GM18909 (cell line): ENCODE data around the gene PLCL1.

Source experiments
- ATAC-seq: cut with Tn5 transposase; IDR thresholded peaks from one replicate; pipeline ENCODE4 v1.9.1; 2021; ENCODE audit warnings: mild to moderate bottlenecking; ENCODE audit not compliant: unreplicated experiment, poor library complexity

The PLCL1 gene

DNA sequence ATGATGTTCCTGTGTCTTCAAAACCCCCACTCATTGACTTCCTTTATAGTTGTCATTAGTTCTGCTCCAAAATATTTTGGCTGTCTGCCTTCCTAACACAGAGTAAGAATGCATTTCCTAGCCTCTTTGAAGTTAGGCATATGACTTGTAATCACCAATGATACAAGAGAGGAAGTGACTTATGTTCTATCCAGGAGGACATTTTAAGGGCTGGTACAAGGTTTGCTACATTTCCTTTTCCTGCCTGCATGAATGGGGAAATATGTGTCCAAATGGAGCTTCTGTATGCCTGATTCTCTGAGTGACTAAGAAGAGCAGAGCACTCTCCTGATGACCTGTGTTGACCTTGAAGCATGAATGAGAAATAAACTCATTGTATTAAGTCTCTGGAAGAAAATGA, 115.1 kb downstream of the PLCL1 start:
- ATAC-seq, result no peak

DNA sequence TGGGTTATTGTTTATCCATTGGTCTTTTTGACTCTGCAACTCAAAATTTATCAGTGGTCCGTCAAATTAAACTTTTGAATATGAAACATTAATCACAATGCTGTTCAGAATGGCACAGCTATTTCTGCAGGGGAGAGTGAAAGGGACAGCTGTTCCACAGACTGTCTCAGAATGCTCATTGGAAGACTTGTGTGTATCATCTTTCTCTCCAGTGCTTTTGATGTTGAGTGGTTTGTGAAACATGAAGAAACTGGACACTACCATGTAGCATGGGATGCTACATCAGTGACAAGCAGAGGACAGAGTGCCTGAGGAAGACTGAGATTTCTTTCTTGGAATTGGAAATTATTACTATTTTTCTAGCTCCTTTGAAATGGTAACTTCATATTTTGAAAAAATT, 115.7 kb downstream of the PLCL1 start:
- ATAC-seq, result no peak

DNA sequence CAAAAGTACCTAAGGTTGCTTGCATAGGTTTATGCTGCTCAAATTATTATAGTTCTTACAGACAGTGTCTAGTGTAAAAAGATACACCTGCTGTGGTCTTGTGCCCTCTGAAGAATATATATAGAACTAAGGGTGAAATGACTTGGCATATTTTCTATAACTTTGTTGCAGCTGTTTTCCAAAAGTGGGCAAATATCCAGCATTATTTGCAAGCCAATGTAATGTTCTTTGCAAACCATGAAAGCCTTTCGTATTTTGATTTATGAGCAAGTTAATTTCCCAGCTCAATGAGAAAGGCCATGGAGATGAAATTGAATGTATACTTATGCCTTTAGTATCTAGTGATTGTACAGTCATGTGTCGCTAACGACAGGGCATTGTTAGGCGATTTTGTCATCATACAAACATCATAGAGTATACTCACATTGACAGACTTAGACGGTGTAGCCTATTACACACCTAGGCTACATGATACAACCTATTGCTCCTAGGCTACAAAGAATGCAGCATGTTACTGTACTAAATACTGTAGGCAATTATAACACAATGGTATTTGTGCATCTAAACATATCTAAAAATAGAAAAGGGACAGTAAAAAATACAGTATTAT, 116.3 kb downstream of the PLCL1 start:
- no peak for ATAC-seq

DNA sequence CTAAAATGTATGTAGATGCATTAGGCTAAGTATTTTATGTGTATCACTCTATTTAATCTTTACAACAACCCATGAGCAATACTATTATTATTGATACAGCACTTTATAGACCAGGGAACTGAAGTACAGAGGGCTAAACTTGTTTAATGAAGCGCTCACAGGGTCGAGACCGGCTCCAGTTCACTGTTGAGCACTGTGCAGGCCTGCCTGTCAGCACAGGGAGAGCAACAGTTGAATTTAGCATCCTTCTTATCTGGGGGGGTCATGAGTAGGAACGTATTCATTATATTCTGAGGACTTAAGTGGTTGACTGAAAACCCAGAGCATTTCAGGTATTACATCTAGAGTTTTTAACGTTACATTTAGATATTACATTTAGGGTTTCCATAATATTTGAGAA, 120.1 kb downstream of the PLCL1 start:
- ATAC-seq, result no peak

DNA sequence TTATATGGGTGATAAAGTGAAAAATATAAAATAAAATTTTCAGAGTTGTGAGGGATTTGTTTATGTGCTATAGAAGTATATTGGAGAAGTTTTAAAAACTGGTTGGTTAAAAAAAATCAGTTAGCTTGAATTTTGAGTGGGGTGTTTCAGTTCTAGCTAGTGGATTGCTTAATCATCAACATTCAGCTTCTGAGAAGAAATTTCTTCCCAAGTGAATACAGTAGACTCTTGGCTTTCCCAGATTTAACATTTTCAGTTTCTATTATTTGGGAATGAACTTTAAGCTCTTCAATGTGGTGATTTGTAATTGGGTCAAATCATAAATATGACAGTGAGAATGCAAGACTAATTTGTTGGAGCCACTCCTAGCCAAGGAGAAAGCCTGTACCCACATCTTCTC, 120.8 kb downstream of the PLCL1 start:
- no peak for ATAC-seq

DNA sequence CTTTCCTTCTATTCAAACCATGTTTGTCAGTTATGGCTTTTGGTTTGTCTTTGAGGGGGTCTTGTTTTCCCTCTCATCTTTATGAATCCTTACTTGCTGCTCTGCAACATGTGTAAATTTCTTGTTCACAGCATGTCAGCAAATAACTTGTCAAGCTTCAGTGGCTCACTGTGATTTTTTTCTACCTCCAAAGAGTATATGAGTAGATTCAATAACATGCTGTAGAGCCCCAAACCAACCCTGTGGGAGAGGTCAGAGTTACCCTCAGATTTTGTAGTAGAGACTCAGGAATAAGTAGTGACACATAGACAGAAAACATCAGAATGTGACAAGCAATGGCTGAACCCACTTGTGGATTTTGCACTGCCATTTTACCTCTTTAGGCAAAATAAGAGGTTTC, 121.6 kb downstream of the PLCL1 start:
- no peak for ATAC-seq

DNA sequence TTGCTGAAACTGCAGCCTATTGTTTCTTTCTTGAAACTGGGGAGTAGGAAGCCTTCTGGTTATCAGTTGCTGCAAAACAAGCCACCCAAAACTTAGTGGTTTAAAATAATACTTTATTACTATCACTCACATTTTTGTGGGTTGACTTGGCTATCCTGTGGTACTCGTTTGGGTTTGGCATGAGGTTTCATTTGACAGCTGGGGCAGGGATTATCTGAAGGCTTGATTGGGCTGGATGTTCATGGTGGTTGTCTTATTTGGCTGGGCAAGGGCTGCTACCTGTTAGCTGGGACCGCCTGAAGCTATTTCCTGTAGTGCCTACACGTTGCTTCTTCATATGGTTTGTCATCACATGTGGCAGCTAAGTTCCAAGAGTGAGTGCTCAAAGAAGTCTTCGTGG, 122.3 kb downstream of the PLCL1 start:
- ATAC-seq, result no peak

DNA sequence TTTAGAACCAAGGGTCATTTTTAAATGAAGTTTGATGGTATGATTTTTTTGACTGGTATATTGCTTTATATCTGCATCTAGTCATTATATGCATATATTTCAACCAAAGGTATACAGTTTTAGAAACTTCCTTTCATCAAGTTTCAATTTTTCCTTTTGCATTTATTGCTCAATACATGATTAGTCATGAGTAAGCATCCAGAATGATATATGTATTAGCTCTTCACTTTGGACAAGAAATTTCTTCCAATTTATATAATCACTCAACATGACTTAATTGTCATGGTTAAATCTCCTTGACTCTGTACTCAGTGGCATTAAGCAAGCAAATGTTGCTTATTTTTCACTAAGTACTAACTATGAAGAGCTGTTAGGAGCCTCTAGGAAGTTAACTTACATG, 123.6 kb downstream of the PLCL1 start:
- ATAC-seq, result no peak

DNA sequence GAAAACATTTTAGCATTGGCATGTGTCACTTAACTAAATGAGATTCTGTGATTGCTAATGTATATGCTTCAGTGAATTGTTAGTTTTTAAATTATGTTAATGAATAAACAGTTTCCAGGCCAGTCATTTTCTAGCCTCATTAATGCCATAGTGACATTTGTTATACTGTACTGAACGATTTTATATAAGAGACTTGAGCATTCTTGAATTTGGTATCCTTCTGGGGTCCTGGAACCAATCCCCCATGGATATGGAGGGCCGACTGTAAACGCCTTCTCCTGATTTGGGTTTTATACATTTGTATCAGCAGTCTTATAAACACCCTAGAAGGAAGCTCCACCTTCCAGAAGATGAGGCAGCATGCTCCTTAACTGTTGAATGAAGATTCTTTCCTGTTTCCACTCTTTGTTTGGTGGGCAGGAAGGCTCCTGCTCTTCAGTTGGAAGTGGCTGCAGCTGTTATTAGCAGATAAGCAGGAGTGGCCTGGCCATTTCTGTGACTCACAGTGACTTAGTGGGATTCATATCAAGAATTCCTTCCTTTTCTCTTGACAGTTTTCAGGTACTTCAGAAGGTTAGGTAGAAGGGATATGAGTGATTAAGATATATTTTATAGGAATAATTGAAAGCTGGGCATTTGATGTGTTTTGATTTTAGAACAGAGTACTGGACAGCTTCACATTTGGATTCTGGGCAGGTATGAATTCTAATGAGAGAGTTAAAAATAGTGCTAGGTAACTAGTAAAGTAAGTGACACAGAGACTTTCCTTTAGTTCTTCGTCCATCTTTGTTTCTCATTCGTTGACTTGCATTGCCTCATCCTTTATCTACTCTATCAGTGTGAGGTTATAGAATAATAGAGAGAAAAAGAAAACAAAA, 124.9 kb downstream of the PLCL1 start:
- no peak for ATAC-seq

DNA sequence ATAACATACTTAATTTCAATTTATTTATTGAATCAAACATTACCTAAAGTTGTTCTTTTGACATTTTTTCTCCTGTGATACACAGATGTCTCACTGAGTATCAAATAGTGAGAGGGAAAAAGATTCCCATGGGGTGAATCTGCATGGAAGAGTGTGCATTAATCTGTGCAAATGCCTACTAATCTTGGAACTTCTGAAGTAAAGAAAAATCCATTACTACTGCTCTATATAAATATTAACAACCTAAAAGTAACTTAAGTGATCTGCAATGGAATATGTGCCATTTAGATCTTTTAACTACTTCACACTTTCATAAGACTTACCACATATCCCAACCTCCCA, 125.5 kb downstream of the PLCL1 start:
- no peak for ATAC-seq

DNA sequence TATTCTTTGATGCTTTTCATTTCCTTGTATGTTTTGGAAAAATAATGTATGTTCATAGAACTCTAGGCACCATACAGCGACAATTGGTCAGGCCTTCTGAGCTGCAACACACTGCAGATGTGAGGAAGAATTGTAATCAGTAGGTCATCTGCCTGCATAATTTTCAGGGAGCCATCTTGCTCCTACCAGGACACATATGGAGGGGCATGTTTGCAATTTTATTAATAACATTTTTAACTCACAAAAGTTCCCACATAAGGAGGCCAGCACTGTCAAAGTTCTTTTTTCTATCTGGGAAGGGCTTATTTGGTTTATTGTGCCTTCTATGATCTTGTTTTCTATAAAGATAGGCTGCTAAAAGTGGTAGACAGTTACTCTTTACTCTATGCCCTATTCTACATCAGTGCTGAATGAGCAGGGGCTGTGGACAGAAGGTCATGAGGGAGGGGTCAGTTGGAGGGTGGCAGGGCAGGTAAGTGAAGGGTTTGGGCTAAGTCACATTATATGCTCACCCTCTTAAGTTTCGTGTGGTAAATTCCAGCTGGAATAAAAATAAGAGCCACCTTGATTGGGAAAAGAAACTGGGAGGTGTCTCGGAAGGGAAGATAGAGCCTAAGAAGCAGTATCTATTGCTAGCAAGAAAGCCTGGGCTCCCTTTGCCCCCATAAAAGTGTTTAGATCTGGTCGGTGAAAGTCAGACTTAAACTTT, 126.3 kb downstream of the PLCL1 start:
- ATAC-seq, result no peak

DNA sequence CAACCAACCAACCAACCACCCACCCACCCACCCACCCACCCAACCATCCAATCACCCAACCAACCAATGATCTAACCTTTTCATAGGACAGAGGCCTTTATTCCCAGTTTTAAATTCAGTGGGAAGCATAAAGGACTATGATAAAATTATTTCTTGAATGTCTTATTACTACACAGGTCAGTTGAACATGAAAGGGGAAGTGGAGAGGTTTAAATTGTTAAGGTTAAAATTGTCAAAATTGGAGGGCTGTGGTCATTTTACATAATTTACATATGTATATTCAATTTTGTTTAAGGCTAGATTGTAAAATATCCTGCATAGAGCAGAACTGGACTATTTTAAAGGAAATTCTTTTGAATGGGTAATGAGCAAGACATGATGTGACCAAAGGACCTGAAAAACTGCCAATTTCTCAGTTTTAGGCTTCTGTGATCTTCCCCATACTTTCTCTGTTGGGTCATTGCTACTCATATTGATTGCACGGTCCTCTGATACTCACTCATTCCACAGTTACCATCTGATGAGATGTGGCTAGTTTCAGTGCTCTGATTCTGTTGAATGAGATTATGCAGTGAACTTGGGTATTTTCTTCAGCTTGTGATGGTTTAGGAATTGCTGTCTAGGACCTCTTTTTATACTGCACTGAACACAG, 127.4 kb downstream of the PLCL1 start:
- ATAC-seq, result no peak

DNA sequence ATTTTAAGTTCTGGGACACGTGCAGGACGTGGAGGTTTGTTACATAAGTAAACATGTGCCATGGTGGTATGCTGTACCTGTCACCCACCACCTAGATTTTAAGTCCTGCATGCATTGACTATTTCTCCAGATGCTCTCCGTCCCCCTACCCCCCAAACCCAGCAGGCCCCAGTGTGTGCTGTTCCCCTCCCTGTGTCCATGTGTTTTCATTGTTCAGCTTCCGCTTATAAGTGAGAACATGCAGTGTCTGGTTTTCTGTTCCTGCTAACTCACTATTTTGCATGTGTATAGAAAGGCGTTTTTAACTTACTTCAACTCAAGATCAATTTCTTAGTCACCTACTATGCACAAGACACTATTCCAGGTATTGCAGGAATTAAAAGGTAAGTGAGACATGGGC, 128.0 kb downstream of the PLCL1 start:
- no peak for ATAC-seq

DNA sequence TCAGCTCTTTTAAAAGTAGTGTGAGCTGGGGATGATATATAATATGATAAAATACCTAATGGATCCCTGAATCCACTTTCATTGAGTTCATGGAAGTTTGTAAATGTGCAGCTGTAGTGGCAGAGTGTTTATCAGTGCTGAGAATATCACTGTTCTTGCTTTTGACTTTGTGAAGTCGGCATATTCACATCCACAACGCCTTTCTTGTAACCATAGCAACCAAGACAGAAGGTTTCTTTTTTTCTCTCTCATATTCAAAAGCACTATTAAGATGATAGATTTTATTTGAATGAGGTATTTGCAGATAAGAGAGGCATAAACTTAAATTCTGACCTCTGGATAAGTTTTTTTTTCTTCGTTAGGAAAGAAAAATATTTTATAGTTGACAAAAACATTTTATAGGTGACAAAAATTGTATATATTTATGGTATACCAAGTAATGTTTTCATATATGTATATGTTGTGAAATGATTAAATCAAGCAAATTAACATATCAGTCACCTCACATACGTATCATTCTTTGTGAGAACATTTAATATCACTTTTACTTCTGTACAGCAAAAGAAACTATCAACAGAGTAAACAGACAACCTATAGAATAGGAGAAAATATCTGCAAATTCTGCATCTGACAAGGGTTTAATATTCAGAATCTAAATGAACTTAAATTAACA, 130.0 kb downstream of the PLCL1 start:
- ATAC-seq, result no peak

DNA sequence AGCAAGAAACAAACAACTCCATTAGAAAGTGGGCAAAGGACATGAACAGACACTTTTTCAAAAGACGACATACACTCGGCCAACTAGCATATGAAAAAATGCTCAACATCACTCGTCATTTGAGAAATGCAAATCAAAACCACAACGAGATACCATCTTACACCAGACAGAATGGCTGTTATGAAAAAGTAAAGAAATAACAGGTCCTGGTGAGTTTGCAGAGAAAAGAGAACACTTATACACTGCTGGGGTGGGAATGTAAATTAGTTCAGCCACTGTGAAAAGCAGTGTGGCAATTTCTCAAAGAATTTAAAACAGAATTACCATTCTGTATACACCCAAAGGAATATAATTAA, 130.5 kb downstream of the PLCL1 start:
- no peak for ATAC-seq

DNA sequence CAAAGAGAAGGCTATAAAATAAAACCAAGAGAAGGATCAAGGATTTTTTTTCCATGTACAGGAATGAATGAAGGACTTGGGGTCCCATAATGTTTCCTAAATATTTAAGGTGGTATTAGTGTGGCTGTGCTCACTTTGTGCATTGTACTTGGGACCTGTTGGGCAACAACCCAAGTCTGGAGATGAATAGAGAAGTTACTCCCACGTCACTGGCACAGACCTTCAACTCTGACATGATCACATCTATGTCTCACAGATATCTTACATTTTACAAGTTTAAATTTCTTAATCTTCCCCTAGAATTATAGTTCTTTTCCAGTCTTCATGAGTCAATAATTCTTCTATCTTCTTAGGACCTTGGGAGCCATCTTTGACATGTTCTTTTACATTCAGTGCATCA, 133.4 kb downstream of the PLCL1 start:
- ATAC-seq, result no peak

DNA sequence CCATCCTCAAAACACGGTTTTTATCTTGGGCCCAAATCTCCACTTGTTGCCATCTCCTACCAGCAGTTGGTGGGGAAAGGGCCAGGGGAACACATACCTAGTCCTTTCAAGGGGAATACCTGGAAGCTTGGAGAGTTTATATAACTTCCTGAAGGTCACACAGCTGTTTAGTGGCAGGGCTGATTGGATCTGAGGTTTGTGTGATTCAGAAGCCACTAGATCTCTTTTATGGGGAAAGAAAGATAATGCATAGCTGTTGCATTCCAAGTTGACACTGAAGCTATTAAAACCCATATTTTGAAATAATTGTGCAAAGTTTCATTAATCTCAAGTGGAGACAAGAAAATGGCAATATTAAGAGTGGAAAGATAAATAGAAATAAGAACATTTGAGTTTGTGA, 134.2 kb downstream of the PLCL1 start:
- ATAC-seq, result no peak

DNA sequence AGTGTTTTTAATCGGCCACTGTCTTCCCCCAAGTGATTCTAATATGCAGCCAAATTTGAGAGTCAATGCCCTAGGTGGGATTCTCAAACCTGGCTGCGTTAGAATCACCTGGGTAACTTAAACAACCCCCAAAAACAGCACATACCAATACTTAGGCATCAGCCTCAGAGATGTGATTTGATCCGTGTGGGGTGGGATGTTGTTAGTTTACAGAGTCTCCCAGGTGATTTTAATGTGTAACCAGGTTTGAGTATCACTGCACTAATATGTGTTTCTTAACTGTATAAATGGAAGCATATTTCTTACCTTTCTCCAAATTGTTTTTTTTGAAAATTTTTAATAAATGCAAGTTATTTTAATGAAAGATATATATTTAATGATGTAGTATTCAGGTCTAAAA, 135.4 kb downstream of the PLCL1 start:
- no peak for ATAC-seq

DNA sequence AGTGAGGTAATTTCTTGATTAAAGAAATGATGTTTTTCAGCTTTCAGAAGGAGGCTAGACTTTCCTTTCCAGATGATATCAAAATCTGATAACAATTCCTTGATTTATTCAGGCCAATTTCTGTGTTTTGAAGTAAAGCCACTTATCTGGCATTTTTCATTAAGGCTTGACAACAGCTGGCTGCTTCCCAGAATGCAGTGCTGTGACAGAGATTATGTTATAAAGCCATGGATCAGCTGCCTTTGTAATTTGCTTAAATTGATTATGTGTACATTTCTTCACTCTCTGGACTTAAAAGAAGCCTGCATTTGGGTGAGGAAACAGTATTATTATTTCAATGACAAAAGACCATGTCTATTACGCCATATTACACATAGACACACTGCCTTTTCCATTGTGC, 136.0 kb downstream of the PLCL1 start:
- no peak for ATAC-seq

DNA sequence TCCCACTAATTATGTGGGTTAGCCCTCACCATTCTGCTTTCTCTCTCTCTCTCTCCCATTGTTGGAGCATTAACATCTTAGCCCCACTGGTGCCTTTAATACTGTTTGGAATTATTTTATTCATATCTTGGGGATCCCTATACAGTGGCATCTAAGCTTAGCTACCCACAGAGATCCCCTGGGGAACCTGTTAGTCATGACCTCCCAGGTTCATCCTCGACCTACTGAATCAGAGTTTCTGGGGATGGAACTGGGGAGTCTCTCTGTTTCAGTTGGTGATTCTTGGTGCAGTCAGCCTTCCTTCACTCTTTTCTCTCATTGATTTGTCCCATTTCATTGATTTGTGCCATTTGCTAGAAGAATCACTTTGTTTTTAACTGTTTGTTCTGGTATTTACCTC, 137.3 kb downstream of the PLCL1 start:
- ATAC-seq, result no peak

DNA sequence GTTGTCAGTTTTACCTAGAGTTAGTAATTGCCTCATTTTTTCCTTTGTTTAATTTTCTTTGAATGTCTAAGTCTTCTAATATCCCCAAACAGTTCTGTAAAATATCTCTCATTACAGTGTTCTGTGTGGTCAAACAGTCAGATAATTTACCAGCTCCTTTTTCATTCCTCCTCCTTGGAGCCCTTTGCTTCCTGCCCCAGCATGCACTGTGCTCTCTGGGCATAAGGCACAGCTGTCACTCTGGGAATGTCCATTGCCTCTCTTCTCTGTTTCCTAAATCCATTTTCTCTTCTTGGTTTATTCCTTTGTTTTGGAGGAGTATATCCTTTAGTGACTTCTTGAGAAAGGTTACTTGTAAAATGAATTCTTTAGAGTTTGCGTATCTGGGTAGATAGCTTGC, 139.3 kb downstream of the PLCL1 start:
- ATAC-seq, result no peak
